Peyer's patch (tissue), 4 donors: Measurements from ENCODE around the gene SLC22A13. TPM values are rescaled to one million over a fixed set of nuclear protein-coding genes. Genes with fewer than 3 reads are reported as not detected.
"Not testable (repeated sequence)": the region's sequence is repeated elsewhere in the genome, so short reads cannot be mapped to it uniquely, and the experiment has no call there.

ENCODE experiments used
- DNase-seq, 3 donors: peaks; one replicate each; pipeline ENCODE4 v3.0.0-alpha.2; 2017 to 2019
- H3K27ac ChIP-seq, 4 donors: fragments of 200-600 bp; sonication (generic); one replicate each; pipeline ENCODE4 v1.5.1; 2016 to 2019
- H3K27me3 ChIP-seq, 2 donors: fragments of 200-600 bp; sonication (generic); one replicate each; pipeline ENCODE4 v1.5.1; 2019
- H3K36me3 ChIP-seq, 3 donors: fragments of 200-600 bp; sonication (generic); one replicate each; pipeline ENCODE4 v1.5.1; 2016 to 2019
- H3K4me1 ChIP-seq, 4 donors: fragments of 200-600 bp; sonication (generic); one replicate each; pipeline ENCODE4 v1.5.1; 2016 to 2019
- H3K4me3 ChIP-seq, 4 donors: fragments of 200-600 bp; sonication (generic); 1 replicate in 3 of 4; 2 replicates in 1 of 4; pipeline ENCODE4 v1.5.1; 2016 to 2019; ENCODE audit warnings: mild to moderate bottlenecking in 1 of 4
- H3K9me3 ChIP-seq, 4 donors: fragments of 200-600 bp; sonication (generic); one replicate each; pipeline ENCODE4 v1.5.1; 2016 to 2019; ENCODE audit warnings: mild to moderate bottlenecking in 1 of 4
- POLR2A ChIP-seq, 2 donors: fragments of 450-650 bp; IDR thresholded peaks; one replicate each; pipeline ENCODE4 v1.5.1; 2017; ENCODE audit warnings: antibody characterized with exemption in 2 of 2, mild to moderate bottlenecking in 2 of 2, moderate library complexity in 2 of 2
- total RNA-seq, 4 donors: library from RNA; depleted of rRNA; stranded (reverse); fragments of >200 nt; gene quantifications; one replicate each; pipeline ENCODE4 v1.1.0, GENCODE V29; 2016
- TF ChIP-seq, protein P1 (sequence below), 6 experiments: fragments of 450-650 bp in 4 of 6; fragments of 200-600 bp in 2 of 6; sonication (generic) in 1 of 6; IDR thresholded peaks; one replicate each; pipeline ENCODE4 v1.5.1; 2017 to 2019; ENCODE audit warnings: antibody characterized with exemption in 6 of 6, mild to moderate bottlenecking in 3 of 6, moderate library complexity in 1 of 6

SLC22A13 gene
- total RNA-seq, 4 donors from 2014 or later = 1.4 to 5.0 (median 1.7) TPM; not detected in 1

DNA sequence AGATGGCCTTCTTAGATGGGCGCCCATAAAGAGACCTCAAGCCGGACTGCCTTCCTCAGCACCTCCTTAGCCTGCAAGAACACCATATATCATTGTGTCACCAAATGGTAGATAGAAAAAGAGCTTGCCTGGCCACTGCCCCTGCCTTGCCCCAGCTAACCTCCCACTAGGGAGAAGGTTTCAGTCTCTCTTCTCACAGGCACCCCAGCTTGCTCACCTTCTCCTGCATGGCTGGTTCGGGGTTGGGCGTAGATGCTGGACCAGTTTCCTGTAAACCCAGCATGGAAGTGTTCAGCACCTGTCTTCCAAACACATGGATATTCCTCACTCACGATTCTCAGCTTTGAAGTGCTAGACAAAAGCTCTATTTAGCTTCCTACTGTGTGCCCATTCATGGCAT, 13.2 kb downstream of the SLC22A13 start:
- no peak for DNase-seq
- TF ChIP-seq POLR2A (IDR thresholded peaks at IDR 0.05) = no peak
- TF ChIP-seq, protein P1, sequence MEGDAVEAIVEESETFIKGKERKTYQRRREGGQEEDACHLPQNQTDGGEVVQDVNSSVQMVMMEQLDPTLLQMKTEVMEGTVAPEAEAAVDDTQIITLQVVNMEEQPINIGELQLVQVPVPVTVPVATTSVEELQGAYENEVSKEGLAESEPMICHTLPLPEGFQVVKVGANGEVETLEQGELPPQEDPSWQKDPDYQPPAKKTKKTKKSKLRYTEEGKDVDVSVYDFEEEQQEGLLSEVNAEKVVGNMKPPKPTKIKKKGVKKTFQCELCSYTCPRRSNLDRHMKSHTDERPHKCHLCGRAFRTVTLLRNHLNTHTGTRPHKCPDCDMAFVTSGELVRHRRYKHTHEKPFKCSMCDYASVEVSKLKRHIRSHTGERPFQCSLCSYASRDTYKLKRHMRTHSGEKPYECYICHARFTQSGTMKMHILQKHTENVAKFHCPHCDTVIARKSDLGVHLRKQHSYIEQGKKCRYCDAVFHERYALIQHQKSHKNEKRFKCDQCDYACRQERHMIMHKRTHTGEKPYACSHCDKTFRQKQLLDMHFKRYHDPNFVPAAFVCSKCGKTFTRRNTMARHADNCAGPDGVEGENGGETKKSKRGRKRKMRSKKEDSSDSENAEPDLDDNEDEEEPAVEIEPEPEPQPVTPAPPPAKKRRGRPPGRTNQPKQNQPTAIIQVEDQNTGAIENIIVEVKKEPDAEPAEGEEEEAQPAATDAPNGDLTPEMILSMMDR (IDR thresholded peaks at IDR 0.05) = no peak
- H3K27me3 ChIP-seq = no peaks in the 10 kb centered on the region
- H3K9me3 ChIP-seq = no peaks in the 10 kb centered on the region
- H3K4me3 ChIP-seq = no peak overlapping the region
- H3K4me1 ChIP-seq = no peaks in the 10 kb centered on the region
- H3K27ac ChIP-seq = no peak overlapping the region
- peaks cover 0 to 6% (median 0%) of the 10 kb centered on the region in 3 donors for H3K36me3 ChIP-seq

DNA sequence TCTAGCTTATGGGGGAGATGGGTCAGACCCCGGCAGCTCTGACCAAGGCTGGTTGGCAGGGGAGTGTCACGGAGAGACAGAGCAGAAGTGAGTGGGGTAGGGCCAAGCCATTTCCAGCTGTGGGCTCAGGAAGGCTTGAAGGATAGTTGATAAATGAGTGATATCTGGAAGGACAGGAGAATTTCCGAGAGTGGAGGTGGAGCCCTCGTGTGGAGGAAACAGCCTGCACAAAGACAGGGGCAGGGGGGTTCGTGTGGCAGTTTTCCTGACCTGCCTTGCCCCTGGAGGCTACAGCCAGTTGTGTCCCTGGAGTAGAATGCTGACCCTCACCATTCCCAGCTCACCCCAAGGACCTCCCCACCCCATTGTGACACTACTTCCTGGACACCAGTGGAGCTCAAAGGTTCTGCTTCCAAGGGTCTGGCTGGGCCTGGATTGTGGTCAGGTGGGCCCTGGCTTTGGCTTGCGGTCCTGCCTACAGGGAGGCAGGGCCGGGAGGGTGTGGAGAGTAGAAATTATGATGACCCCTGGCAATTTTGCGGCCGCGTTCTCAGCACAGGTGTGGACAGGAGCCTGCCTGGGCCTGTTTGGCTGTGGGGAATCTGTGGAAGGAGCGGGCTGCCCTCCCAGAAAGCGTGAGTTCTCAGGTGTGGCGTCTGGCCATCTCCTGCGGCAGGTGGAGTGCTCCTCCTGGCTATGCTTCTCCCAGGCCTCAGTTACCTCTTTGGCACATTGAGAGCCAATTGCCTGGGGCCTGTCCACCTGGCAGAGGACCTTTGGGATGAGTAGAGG, 16.5 kb downstream of the SLC22A13 start, which contains the start of gene SLC22A14:
Gene SLC22A14 (plus strand): TSS at position 400 of the 792 bp plus-strand sequence. CDS start 23,733 bp downstream, outside the sequence.
- DNase-seq = no peak
- no peak within 1 kb of the TSS for H3K4me3 ChIP-seq
- TF ChIP-seq, protein P1 (IDR thresholded peaks at IDR 0.05) = no peak
- no peak for TF ChIP-seq POLR2A (IDR thresholded peaks at IDR 0.05)
- no peak within 1 kb of the TSS for H3K27ac ChIP-seq
- H3K4me1 ChIP-seq = no peaks in the 10 kb centered on the region
- no peaks in the 10 kb centered on the region for H3K36me3 ChIP-seq
- no peaks in the 10 kb centered on the region for H3K9me3 ChIP-seq
- H3K27me3 ChIP-seq = no peaks in the 10 kb centered on the region

DNA sequence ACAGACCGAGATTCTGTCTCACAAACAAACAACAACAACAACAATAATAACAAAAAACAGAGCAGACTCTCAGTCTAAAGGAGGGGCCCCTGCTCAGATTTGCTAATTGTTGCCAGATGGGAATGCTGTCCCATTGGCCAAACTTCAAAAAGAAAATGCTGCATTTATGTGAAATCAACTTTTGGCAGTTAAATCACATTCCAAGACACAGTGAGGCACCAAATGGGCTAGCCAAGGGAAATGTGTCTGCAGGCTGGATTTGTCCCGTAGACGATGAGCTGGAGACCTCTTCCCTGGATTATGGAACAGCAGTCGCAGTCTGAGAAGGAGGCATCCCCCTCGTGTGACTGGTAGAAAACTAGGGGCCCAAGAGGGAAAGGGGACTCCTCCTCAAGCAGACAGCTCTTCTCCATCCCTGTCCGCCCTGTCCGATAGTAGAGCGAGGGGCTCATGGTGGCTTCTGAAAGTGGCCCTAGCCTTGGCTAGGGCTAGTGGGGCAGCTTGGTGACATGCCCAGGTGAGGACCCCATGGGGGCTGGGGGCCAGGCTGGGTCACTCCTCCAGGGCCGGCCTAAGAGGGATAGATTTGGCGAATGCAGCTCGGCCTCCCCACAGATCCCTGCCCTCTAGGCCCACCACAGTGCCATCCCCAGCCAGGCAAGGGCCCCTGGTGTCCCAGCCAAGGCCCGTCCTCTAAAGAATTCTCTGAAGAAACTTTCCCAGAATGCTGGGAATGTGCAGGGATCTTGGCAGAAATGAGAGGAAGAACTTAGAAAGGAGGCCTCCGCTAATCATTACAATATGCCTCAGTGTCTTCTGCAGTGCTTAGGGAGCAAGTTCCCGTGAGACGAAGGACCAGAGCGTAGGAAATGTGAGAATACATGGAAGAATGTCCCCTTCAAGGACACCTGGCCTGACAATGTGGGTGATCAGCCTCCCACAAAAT, 18.5 kb downstream of the SLC22A13 start:
- no peaks in the 10 kb centered on the region for H3K4me1 ChIP-seq
- DNase-seq = no peak
- H3K27ac ChIP-seq = no peak overlapping the region
- TF ChIP-seq, protein P1 (IDR thresholded peaks at IDR 0.05) = no peak
- TF ChIP-seq POLR2A (IDR thresholded peaks at IDR 0.05) = no peak
- H3K36me3 ChIP-seq = no peaks in the 10 kb centered on the region
- H3K27me3 ChIP-seq = no peaks in the 10 kb centered on the region
- H3K4me3 ChIP-seq = no peak overlapping the region
- no peaks in the 10 kb centered on the region for H3K9me3 ChIP-seq

DNA sequence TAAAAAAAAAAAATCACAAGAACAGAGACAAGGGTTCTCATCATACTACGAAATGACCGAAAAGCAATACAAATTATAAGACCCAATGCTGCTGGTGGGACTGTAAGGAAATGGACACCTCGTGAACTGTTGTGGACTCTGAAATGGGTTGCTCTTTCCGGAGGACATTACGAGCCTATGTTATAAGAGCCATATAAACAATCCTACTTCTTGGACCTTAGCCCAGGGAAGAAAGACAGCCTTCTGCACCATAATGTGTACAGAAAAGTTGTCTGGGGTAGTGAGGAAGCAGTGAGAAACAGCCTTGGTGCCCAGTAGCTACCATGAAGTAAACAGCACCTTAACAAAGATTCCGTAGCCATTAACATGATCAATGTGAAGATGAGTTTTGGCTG, 19.1 kb downstream of the SLC22A13 start:
- no peaks in the 10 kb centered on the region for H3K4me1 ChIP-seq

DNA sequence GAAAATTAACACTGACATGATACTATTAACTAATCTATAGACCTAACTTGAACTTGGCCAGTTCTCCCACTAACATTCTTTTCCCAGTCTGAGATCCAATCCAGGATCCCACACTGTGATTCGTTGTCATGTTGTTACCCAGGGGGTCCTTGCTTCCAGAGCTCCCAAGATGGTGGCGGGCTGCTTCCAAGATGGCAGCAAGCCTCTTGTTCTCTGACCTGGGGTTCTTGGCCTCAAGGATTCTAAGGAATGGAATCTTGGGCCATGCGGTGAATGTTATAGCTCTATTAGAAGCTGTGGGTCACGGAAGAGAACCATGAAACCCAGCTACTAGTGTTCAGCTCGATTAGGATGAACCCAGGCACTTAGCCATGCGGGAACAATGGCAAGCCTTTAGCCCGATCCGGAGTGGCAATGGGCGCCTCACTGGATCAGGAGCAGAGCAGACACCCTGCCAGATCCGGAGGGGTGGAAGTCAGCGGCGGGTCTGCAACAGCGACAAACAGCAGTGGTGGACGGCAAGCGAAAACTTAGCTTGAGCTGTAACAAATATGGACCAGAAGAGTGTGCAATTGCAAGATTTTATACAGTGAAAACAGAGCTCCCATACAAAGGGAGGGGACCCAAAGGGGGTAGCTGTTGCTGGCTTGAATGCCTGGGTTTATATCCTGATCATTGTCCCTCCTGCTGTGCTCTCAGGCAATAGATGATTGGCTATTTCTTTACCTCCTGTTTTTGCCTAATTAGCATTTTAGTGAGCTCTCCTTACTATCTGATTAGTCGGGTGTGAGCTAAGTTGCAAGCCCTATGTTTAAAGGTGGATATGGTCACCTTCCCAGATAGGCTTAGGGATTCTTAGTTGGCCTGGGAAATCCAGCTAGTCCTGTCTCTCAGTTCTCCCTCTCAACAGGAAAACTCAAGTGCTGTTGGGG, 23.9 kb downstream of the SLC22A13 start:
- not testable (repeated sequence) for H3K27ac ChIP-seq, H3K4me1 ChIP-seq, H3K36me3 ChIP-seq, DNase-seq, H3K4me3 ChIP-seq, H3K9me3 ChIP-seq, H3K27me3 ChIP-seq

More for the DNA sequence above, 19.1 kb downstream of the SLC22A13 start:
- TF ChIP-seq, protein P1 (IDR thresholded peaks at IDR 0.05) = no peak
- no peak for TF ChIP-seq POLR2A (IDR thresholded peaks at IDR 0.05)
- H3K27me3 ChIP-seq = no peaks in the 10 kb centered on the region
- H3K36me3 ChIP-seq = no peaks in the 10 kb centered on the region
- no peak overlapping the region for H3K27ac ChIP-seq
- no peaks in the 10 kb centered on the region for H3K9me3 ChIP-seq
- H3K4me3 ChIP-seq = no peak overlapping the region
- no peak for DNase-seq

DNA sequence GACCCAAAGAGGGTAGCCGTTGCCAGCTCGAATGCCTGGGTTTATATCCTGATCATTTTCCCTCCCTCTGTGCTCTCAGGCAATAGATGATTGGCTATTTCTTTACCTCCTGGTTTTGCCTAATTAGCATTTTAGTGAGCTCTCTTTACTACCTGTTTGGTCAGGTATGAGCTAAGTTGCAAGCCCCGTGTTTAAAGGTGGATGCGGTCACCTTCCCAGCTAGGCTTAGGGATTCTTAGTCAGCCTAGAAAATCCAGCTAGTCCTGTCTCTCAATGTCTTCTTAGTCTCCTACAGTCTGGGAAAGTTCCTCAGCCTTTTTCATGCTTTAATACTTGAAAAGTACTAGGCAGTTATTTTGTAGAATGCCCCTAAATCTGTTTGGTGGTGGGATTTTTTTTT, 31.4 kb downstream of the SLC22A13 start:
- H3K27me3 ChIP-seq, H3K36me3 ChIP-seq, H3K4me1 ChIP-seq, H3K4me3 ChIP-seq, DNase-seq, H3K9me3 ChIP-seq, H3K27ac ChIP-seq: not testable (repeated sequence)
